ENCODE results near the gene RXFP4. TPM values are rescaled to one million over a fixed set of nuclear protein-coding genes. Genes with fewer than 3 reads are reported as not detected.

The RXFP4 gene
- total and polyA plus RNA-seq, 2 of the 13 experiments (the other 11 are each of a cell fraction or from before 2014, with no cell fraction given): 0.38 to 1.4 TPM

DNA sequence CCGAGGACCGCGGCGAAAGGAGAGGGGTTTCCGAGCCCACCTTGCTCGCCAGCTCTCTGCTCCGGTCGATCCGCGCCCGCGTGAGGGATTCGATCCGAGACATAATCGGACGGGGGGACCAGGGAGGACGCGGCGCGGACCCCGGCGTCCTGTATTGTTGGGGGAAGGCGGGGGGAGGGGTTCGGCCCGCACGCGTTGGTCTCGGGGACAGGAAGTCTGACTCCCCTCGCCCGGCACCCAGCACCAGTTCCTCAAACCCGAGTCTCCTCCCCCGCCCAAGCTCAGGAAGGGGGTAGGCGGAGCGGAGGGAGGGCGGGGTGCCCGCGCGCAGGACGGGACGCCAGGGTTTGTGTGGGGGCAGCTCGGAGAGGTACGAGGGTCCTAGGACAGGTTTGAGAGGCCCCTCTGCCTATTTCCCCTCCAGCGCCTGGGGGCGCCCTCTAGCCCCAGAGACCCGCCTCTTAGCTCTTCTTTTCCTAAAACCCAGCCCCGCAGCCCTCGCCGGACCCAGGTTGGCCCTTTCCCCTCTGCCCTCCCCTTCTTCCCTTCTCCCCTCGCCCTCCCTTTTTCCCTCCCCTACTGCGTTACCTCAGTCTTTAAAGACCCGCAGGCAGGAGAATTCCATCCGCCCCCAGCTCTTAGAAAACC lies 37.0 kb downstream of the RXFP4 start, which contains the start of gene ARHGEF2 (continued):
- TF ChIP-seq, protein P1, sequence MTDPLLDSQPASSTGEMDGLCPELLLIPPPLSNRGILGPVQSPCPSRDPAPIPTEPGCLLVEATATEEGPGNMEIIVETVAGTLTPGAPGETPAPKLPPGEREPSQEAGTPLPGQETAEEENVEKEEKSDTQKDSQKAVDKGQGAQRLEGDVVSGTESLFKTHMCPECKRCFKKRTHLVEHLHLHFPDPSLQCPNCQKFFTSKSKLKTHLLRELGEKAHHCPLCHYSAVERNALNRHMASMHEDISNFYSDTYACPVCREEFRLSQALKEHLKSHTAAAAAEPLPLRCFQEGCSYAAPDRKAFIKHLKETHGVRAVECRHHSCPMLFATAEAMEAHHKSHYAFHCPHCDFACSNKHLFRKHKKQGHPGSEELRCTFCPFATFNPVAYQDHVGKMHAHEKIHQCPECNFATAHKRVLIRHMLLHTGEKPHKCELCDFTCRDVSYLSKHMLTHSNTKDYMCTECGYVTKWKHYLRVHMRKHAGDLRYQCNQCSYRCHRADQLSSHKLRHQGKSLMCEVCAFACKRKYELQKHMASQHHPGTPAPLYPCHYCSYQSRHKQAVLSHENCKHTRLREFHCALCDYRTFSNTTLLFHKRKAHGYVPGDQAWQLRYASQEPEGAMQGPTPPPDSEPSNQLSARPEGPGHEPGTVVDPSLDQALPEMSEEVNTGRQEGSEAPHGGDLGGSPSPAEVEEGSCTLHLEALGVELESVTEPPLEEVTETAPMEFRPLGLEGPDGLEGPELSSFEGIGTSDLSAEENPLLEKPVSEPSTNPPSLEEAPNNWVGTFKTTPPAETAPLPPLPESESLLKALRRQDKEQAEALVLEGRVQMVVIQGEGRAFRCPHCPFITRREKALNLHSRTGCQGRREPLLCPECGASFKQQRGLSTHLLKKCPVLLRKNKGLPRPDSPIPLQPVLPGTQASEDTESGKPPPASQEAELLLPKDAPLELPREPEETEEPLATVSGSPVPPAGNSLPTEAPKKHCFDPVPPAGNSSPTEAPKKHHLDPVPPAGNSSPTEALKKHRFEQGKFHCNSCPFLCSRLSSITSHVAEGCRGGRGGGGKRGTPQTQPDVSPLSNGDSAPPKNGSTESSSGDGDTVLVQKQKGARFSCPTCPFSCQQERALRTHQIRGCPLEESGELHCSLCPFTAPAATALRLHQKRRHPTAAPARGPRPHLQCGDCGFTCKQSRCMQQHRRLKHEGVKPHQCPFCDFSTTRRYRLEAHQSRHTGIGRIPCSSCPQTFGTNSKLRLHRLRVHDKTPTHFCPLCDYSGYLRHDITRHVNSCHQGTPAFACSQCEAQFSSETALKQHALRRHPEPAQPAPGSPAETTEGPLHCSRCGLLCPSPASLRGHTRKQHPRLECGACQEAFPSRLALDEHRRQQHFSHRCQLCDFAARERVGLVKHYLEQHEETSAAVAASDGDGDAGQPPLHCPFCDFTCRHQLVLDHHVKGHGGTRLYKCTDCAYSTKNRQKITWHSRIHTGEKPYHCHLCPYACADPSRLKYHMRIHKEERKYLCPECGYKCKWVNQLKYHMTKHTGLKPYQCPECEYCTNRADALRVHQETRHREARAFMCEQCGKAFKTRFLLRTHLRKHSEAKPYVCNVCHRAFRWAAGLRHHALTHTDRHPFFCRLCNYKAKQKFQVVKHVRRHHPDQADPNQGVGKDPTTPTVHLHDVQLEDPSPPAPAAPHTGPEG (CRISPR knock-in tag; IDR thresholded peaks at IDR 0.05): no peak
- TF ChIP-seq PRDM4 (CRISPR knock-in tag; IDR thresholded peaks at IDR 0.05; ENCODE audit: borderline replicate concordance) (no peak), ZNF160 (CRISPR knock-in tag; IDR thresholded peaks at IDR 0.05) (no peak), HCFC1 (IDR thresholded peaks at IDR 0.05; ENCODE audit: low read depth, low read length) (no peak), AGO2 (optimal IDR thresholded peaks at IDR 0.05; ENCODE audit: low read depth, low read length) (peak; percentile 55), TMF1 (CRISPR knock-in tag; IDR thresholded peaks at IDR 0.05; ENCODE audit: low read depth) (0 out of 2 replicates have a peak, but pooled peaks have one; percentile 21), SP140L (CRISPR knock-in tag; IDR thresholded peaks at IDR 0.05; ENCODE audit: borderline replicate concordance) (no peak), ZBTB7B (CRISPR knock-in tag; IDR thresholded peaks at IDR 0.05) (peak; percentile 75; the same call in 1 of the 2 replicates), ZNF264 (CRISPR knock-in tag; IDR thresholded peaks at IDR 0.05) (0 out of 2 replicates have a peak, but pooled peaks have one; percentile 31)
- TF ChIP-seq, protein P2, sequence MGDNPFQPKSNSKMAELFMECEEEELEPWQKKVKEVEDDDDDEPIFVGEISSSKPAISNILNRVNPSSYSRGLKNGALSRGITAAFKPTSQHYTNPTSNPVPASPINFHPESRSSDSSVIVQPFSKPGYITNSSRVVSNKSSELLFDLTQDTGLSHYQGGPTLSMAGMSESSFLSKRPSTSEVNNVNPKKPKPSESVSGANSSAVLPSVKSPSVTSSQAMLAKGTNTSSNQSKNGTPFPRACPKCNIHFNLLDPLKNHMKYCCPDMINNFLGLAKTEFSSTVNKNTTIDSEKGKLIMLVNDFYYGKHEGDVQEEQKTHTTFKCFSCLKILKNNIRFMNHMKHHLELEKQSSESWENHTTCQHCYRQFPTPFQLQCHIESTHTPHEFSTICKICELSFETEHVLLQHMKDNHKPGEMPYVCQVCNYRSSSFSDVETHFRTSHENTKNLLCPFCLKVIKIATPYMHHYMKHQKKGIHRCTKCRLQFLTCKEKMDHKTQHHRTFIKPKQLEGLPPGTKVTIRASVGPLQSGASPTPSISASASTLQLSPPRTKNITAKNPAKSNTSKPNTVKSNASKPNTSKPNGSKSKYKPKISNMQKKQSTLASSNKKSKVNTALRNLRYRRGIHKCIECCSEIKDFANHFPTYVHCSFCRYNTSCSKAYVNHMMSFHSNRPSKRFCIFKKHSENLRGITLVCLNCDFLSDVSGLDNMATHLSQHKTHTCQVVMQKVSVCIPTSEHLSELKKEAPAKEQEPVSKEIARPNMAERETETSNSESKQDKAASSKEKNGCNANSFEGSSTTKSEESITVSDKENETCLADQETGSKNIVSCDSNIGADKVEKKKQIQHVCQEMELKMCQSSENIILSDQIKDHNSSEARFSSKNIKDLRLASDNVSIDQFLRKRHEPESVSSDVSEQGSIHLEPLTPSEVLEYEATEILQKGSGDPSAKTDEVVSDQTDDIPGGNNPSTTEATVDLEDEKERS (CRISPR knock-in tag; IDR thresholded peaks at IDR 0.05): 0 out of 2 replicates have a peak, but pooled peaks have one; percentile 70
- TF ChIP-seq, protein P3, sequence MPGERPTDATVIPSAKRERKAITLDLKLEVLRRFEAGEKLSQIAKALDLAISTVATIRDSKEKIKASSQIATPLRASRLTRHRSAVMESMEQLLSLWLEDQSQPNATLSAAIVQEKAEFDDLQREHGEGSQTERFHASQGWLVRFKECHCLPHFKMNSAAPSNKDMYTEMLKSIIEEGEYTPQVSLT (CRISPR knock-in tag; IDR thresholded peaks at IDR 0.05; ENCODE audit: borderline replicate concordance, low read depth): no peak; the same call in 1 of the 2 replicates

Data from HepG2 (cell line).